K562 (cell line): ENCODE measurements around the gene RCOR3.

Experiments used
- CTCF ChIP-seq, 3 experiments: IDR thresholded peaks in 2 of 3; conservative IDR thresholded peaks in 1 of 3; 2 replicates each; pipeline ENCODE4 v1.5.1; 2011 to 2012; ENCODE audit warnings: low read length in 3 of 3, mild to moderate bottlenecking in 3 of 3, control low read depth in 2 of 3, improper control_type of control experiment in 1 of 3, inconsistent platforms in 1 of 3, low read depth in 1 of 3, mixed read lengths in 1 of 3, moderate library complexity in 1 of 3; ENCODE audit not compliant: insufficient read depth in 2 of 3
- FOXJ3 ChIP-seq: sonication (generic); formaldehyde crosslinking; IDR thresholded peaks from 2 replicates; pipeline ENCODE4 v1.4.0; 2020; ENCODE audit warnings: mild to moderate bottlenecking, missing genetic modification reagents
- JUNB ChIP-seq: fragments of 450-650 bp; formaldehyde crosslinking; conservative IDR thresholded peaks from 2 replicates; pipeline ENCODE4 v1.4.0; 2020; ENCODE audit warnings: mild to moderate bottlenecking
- PATZ1 ChIP-seq: fragments of 250-450 bp; sonication (Bioruptor Pico); IDR thresholded peaks from 2 replicates; pipeline ENCODE4 v1.5.0; 2020; ENCODE audit warnings: mild to moderate bottlenecking, borderline replicate concordance
- PHTF2 ChIP-seq: fragments of 250-450 bp; sonication (Bioruptor Pico); IDR thresholded peaks from 2 replicates; pipeline ENCODE4 v1.5.0; 2021; ENCODE audit warnings: mild to moderate bottlenecking
- POLR2AphosphoS5 ChIP-seq: IDR thresholded peaks from 2 replicates; pipeline ENCODE4 v1.6.1; 2011; ENCODE audit warnings: mild to moderate bottlenecking, low read depth, low read length, moderate library complexity; ENCODE audit not compliant: control insufficient read depth, insufficient read depth
- RFX7 ChIP-seq: fragments of 250-450 bp; sonication (Bioruptor Pico); IDR thresholded peaks from 2 replicates; pipeline ENCODE4 v1.5.1; 2021; ENCODE audit warnings: mild to moderate bottlenecking
- RNF2 ChIP-seq: sonication (generic); IDR thresholded peaks from 2 replicates; pipeline ENCODE4 v1.6.1; 2016
- ZBTB7A ChIP-seq: IDR thresholded peaks from 2 replicates; pipeline ENCODE4 v1.6.1; 2011; ENCODE audit warnings: low read depth, mild to moderate bottlenecking, low read length, moderate library complexity, borderline replicate concordance; ENCODE audit not compliant: control insufficient read depth
- ZNF253 ChIP-seq: fragments of 250-450 bp; sonication (Bioruptor Pico); conservative IDR thresholded peaks from 2 replicates; pipeline ENCODE4 v1.6.1; 2021; ENCODE audit warnings: mild to moderate bottlenecking
- ZNF311 ChIP-seq: fragments of 250-450 bp; sonication (Bioruptor Pico); IDR thresholded peaks from 2 replicates; pipeline ENCODE4 v1.4.0; 2020; ENCODE audit warnings: mild to moderate bottlenecking, moderate library complexity
- ZNF57 ChIP-seq: fragments of 450-650 bp; formaldehyde crosslinking; IDR thresholded peaks from 2 replicates; pipeline ENCODE4 v1.4.0; 2020; ENCODE audit warnings: mild to moderate bottlenecking, moderate library complexity

- TF ChIP-seq PHTF2 (no peak), CTCF (IDR thresholded peaks at IDR 0.05 in 2 of 3, conservative IDR thresholded peaks at IDR 0.05 in 1 of 3; ENCODE audit: insufficient read depth in 2 of 3, low read depth in 1 of 3, low read length in 3 of 3) (no peak), FOXJ3 (CRISPR knock-in tag) (no peak), ZNF57 (CRISPR knock-in tag) (no peak), POLR2AphosphoS5 (no peak), ZNF311 (CRISPR knock-in tag) (no peak), ZNF253 (CRISPR knock-in tag) (no peak), RFX7 (CRISPR knock-in tag) (no peak), RNF2 (no peak), PATZ1 (CRISPR knock-in tag) (no peak), ZBTB7A (no peak), JUNB (CRISPR knock-in tag) (no peak)
Measured at GRCh38 chr1:211345719-211346118, 86.6 kb downstream of the RCOR3 start.
